Neural crest cell (in vitro differentiated cells): Measurements from ENCODE around the gene TM7SF3. TPM values are rescaled to one million over a fixed set of nuclear protein-coding genes. Genes with fewer than 3 reads are reported as not detected.
"Not testable (repeated sequence)": the region's sequence is repeated elsewhere in the genome, so short reads cannot be mapped to it uniquely, and the experiment has no call there.

Experiments used
- DNase-seq: peaks from one replicate; pipeline ENCODE4 v3.0.0; 2021; ENCODE audit warnings: low read depth, mixed read lengths, low spot score
- H3K27ac Mint-ChIP-seq: one replicate; pipeline ENCODE4 v1.8.0; 2021; ENCODE audit warnings: mild to moderate bottlenecking, mixed read lengths; ENCODE audit not compliant: unreplicated experiment
- H3K27me3 Mint-ChIP-seq: 2 replicates; pipeline ENCODE4 v1.8.0; 2021; ENCODE audit warnings: low read depth, mild to moderate bottlenecking, mixed read lengths
- H3K36me3 Mint-ChIP-seq: 2 replicates; pipeline ENCODE4 v1.8.0; 2021; ENCODE audit warnings: low read depth, mild to moderate bottlenecking, mixed read lengths
- H3K4me1 Mint-ChIP-seq: 2 replicates; pipeline ENCODE4 v1.8.0; 2021; ENCODE audit warnings: mixed read lengths
- H3K4me3 Mint-ChIP-seq: one replicate; pipeline ENCODE4 v1.8.0; 2021; ENCODE audit warnings: mild to moderate bottlenecking, mixed read lengths
- H3K9me3 Mint-ChIP-seq: 2 replicates; pipeline ENCODE4 v1.8.0; 2021; ENCODE audit warnings: mixed read lengths
- CTCF ChIP-seq: fragments of 200-600 bp; sonication (generic); conservative IDR thresholded peaks from 2 replicates; pipeline ENCODE4 v1.5.0; 2021; ENCODE audit warnings: antibody characterized with exemption, mild to moderate bottlenecking
- total RNA-seq: library from RNA; stranded (reverse); gene quantifications from 2 replicates; pipeline ENCODE4 v1.2.1, GENCODE V29; 2021

Gene TM7SF3
- total RNA-seq, 1 donor from 2014 or later, result 55.7 TPM

DNA sequence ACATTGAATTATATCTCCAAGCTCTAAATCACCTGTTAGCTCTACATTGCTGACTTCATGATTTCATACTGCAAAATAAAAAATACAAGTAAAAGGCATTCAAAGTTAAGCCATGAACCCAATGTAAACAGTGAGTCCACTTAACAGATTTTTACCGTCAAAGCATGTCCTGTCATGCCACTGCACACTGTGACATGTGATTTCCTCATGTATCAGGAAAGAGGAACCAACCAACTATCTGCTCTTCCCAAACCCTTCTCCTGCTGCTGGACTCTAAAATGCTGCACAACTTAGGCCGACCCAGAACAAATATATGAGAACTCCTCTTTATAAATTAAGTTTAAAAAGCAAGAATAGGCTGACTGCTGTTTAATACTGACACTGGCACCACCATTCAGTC, 37.5 kb downstream of the TM7SF3 start:
- peaks cover 11% of the 10 kb centered on the region for H3K36me3 Mint-ChIP-seq
- no peaks in the 10 kb centered on the region for H3K27me3 Mint-ChIP-seq
- no peak overlapping the region for H3K4me3 Mint-ChIP-seq

DNA sequence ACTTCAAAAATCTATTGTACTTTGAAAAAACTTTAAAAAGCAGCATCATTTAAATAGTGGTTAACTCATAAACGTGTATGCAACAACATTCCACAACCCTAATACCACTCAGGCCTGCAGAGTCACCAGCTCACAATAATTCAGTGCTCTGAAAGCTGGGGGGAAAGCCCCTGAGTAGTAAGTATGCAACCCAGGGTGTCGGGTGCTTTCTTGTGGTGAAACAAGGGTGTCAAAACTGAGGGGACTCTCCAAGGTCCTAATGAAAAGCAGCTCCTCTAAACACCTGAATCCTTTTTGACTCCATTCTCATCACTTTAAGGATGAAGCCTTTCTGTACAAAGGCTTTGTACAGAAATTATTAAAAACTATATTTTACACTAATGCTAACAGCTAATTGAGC, 42.2 kb downstream of the TM7SF3 start:
- TF ChIP-seq CTCF, result no peak
- Mint-ChIP-seq H3K36me3 (peaks cover 17% of the 10 kb centered on the region), H3K4me3 (no peak overlapping the region), H3K4me1 (no peaks in the 10 kb centered on the region), H3K9me3 (peaks cover 6% of the 10 kb centered on the region), H3K27me3 (no peaks in the 10 kb centered on the region), H3K27ac (no peak overlapping the region)
- no peak for DNase-seq

More for the DNA sequence above, 37.5 kb downstream of the TM7SF3 start:
- no peak for TF ChIP-seq CTCF
- no peaks in the 10 kb centered on the region for H3K4me1 Mint-ChIP-seq
- no peak overlapping the region for H3K27ac Mint-ChIP-seq
- DNase-seq, result no peak
- no peaks in the 10 kb centered on the region for H3K9me3 Mint-ChIP-seq

- no peaks in the 10 kb centered on the region for H3K27me3 Mint-ChIP-seq
- no peak overlapping the region for H3K27ac Mint-ChIP-seq
- H3K4me1 Mint-ChIP-seq, result no peaks in the 10 kb centered on the region
- DNase-seq, result no peak
- no peak for TF ChIP-seq CTCF
- peaks cover 18% of the 10 kb centered on the region for H3K36me3 Mint-ChIP-seq
- no peak overlapping the region for H3K4me3 Mint-ChIP-seq
- H3K9me3 Mint-ChIP-seq, result peaks cover 6% of the 10 kb centered on the region
Observed at GRCh38 chr12:26970136-26970535, 44.0 kb downstream of the TM7SF3 start.

DNA sequence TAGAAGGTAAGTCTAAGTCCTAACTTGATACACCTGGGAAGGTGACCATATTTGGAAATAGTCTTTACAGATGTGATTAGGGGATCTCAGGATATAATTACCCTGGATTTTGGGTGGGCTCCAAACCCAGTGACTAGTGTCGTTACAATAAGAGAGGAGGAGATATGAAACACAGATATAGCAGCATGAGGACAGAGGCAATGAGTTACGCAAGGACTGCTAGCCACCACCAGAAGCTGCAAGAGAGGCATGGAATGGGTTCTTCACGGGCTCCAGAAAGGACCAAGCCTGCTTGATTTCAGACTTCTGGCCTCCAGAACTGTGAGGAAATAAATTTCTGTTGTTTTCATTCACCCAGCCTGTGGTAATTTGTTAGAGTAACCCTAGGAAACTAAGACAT, 47.3 kb downstream of the TM7SF3 start:
- Mint-ChIP-seq H3K9me3 (peaks cover 6% of the 10 kb centered on the region), H3K36me3 (peaks cover 17% of the 10 kb centered on the region), H3K27me3 (no peaks in the 10 kb centered on the region), H3K27ac (no peak overlapping the region), H3K4me3 (no peak overlapping the region), H3K4me1 (no peaks in the 10 kb centered on the region)
- DNase-seq, result no peak
- TF ChIP-seq CTCF, result no peak

DNA sequence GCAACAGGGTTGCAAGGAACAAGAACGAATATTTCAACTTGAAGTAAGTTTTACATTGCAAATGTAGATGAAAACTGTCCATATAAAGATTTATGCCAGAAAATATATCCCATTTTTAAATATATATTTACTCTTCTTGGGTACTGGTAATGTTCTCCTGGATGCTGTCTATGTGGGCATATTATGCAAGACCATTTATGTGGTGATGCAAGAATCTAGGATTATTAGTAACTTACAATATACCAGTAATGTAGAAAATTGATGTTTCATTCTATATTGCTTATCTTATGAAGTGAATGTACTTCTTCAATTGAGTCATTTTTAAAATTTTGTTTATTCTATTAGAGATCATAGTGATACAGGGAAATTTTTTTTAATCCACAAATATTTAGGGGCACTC, 50.8 kb downstream of the TM7SF3 start:
- H3K4me1 Mint-ChIP-seq, result no peaks in the 10 kb centered on the region
- no peaks in the 10 kb centered on the region for H3K27me3 Mint-ChIP-seq
- DNase-seq, result no peak
- no peak overlapping the region for H3K27ac Mint-ChIP-seq
- peaks cover 6% of the 10 kb centered on the region for H3K9me3 Mint-ChIP-seq
- no peak overlapping the region for H3K4me3 Mint-ChIP-seq
- H3K36me3 Mint-ChIP-seq, result peaks cover 15% of the 10 kb centered on the region
- no peak for TF ChIP-seq CTCF

DNA sequence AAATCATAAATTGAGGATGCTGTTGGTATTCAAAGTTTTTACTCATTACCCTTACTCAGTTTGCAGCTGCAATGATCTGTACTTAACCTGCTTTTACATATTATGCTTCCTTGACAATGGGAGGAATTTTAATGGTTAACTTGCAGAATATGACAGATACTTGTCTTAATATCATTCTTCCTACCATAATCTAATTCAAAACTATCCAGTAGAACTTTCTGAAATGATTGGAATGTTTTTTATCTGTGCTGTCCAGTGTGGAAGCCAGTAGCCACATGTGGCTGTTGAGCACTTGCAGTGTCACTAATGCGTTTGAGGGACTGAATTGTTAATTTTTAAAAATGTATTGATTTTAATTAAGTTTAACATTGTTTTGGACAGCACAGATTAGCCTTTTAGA, 52.4 kb downstream of the TM7SF3 start:
- Mint-ChIP-seq H3K4me1 (no peaks in the 10 kb centered on the region), H3K9me3 (no peaks in the 10 kb centered on the region), H3K36me3 (peaks cover 14% of the 10 kb centered on the region), H3K27me3 (no peaks in the 10 kb centered on the region), H3K27ac (no peak overlapping the region), H3K4me3 (no peak overlapping the region)
- no peak for TF ChIP-seq CTCF
- no peak for DNase-seq

DNA sequence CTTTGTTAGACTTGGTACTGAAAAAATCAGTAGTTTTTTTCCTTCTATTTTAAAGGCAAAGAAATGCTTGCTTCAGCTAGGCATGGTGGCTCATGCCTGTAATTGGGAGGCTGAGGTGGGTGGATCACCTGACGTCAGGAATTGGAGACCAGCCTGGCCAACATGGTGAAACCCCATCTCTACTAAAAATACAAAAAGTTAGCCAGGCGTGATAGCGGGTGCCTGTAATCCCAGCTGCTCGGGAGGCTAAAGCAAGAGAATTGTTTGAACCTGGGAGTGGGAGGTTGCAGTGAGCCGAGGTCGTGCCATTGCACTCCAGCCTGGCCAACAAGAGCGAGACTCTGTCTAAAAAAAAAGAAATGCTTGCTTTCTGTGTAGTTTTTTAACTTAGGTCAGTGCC, 52.8 kb downstream of the TM7SF3 start:
- not testable (repeated sequence) for H3K4me1 Mint-ChIP-seq, H3K27ac Mint-ChIP-seq, H3K9me3 Mint-ChIP-seq, H3K4me3 Mint-ChIP-seq, DNase-seq, H3K27me3 Mint-ChIP-seq
- peaks cover 14% of the 10 kb centered on the region for H3K36me3 Mint-ChIP-seq
